ENCODE results near the gene PPIL4. TPM values are rescaled to one million over a fixed set of nuclear protein-coding genes. Genes with fewer than 3 reads are reported as not detected.
"Not testable (repeated sequence)": the region's sequence is repeated elsewhere in the genome, so short reads cannot be mapped to it uniquely, and the experiment has no call there.

Gene PPIL4
- total RNA-seq, 2 donors from 2014 or later, result 18.1 to 23.3 TPM

GRCh38 chr6:149544646-149545257, 1.1 kb downstream of the PPIL4 start:
- intact Hi-C loops (cut with DNase I), result no loop called here
- DNase-seq (no peak), ATAC-seq (peak in 1 of 2 donors; percentile 2)

- DNase-seq (no peak), ATAC-seq (no peak)
- intact Hi-C loops (cut with DNase I), result no loop called here
These were observed 4.7 kb downstream of the PPIL4 start for GRCh38 chr6:149541139-149541538.

GRCh38 chr6:149534742-149535141, 11.1 kb downstream of the PPIL4 start:
- ATAC-seq (no peak), DNase-seq (no peak)
- intact Hi-C loops (cut with DNase I), result no loop called here

DNA sequence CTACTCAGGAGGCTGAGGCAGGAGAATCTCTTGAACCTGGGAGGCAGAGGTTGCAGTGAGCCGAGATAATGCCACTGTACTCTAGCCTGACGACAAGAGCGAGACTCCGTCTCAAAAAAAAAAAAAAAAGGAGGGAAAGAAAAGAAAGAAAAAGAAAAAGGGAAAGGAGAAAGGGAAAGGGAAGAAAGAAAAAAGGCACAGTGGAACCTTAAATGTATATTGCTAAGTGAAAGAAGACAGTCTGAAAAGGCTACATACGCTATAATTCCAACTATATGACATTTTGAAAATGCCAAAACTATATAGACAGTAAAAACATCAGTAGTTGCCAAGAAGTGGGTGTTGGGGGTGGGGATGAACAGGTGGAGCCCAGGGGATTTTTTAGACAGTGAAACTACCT, 16.2 kb downstream of the PPIL4 start:
- DNase-seq, result no peak
- no peak for ATAC-seq
- intact Hi-C loops (cut with DNase I), result no loop called here

GRCh38 chr6:149515494-149515893, 30.3 kb downstream of the PPIL4 start:
- intact Hi-C loops (cut with DNase I), result loop anchor here (5.0 to 10.0 kb wide), 4 partner anchors 61 to 491 kb away; no protein-coding TSS in a partner anchor
- ATAC-seq (no peak), DNase-seq (no peak)

DNA sequence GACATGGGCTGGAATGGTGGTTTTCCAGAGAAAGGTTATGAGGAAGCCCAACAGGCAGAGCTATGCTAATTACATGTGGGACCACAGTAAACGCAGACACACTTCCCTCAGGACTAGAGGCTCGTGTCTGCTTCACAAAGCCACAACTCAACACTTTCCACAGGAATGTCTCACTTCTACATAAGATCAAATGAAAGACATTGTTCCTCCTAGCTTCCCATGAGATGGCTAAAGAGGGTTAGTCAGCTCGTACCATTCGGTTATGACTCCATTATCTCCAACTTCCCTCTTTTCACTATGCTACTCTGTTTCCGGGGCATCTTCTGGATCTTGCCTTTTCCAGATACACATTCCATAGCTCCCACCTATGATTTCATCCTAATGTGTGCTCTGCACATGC, 31.9 kb downstream of the PPIL4 start:
- ATAC-seq (peak; percentile 38 to 61), DNase-seq (no peak)
- intact Hi-C loops (cut with DNase I), result loop anchor here (10.0 kb wide), 2 partner anchors 59 to 489 kb away; no protein-coding TSS in a partner anchor

DNA sequence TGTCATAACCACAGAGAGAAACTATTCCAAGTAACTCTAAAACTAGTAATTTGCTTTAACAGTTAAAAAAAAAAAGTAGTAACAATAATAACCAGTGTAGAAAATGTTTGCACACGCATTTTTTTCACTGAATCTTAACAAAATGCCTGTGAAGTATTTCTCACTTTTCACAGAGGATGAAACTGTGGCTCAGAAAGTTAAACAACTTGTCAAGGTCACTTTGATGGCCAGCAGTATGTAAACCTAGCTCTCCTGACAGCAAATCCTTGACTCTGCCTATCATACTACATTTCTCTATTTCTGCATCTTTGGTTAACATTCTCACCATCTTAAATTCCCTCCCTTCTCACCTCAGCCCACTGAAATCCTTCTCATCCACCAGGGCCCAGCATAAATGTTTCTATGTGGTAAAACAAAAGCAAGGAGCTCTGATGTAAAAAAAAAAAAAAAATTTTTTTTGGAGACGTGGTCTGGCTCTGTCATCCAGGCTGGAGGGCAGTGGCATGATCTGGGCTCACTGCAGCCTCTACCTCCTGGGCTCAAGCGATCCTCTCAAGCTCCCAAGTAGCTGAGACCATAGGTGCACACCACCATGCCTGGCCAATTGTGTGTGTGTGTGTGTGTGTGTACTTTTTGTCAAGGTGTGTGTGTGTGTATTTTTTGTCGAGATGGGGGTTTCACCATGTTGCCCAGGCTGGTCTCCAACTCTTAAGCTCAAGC, 34.9 kb downstream of the PPIL4 start:
- ATAC-seq, result no peak
- DNase-seq, result no peak
- intact Hi-C loops (cut with DNase I), result loop anchor here (10.0 kb wide), 2 partner anchors 56 to 486 kb away; no protein-coding TSS in a partner anchor

DNA sequence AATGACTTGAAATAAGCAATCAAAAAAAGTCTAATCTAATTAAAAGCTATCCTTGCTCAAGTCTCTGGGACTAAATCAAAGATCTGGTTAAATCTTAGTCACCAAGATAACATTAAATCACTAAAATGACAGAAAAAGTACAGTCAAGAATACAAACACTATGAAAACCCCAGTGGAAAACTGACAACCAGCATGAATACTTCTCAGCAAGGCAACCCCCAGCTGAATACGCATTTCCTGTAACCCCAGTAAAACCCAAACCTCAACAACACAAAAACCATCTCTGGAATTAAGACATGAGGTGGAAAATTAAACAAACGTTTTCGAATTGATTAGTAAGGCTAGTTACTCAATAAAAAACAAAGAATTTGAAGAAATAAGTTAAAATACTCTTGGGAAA, 37.4 kb downstream of the PPIL4 start:
- intact Hi-C loops (cut with DNase I), result no loop called here
- ATAC-seq, result no peak

DNA sequence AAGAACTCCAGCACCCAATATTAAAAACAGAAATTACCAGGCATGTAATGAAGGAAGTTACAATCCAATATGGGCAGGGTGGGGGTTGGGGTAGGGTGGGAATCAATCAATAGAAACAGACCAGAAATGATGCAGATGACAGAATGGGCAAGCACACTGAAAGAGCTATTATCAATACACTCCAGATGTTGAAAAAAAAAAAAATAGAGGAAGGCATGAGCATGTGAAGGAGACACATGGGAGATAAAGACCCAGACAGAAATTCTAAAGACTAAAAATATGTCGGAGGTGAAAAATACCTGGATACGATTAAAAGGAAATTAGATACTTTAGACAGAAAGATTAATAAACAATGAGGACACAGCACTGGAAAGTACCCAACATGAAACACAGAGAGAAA, 42.0 kb downstream of the PPIL4 start:
- no peak for DNase-seq
- intact Hi-C loops (cut with DNase I), result no loop called here
- no peak for ATAC-seq

More for the DNA sequence above, 37.4 kb downstream of the PPIL4 start:
- DNase-seq, result no peak

DNA sequence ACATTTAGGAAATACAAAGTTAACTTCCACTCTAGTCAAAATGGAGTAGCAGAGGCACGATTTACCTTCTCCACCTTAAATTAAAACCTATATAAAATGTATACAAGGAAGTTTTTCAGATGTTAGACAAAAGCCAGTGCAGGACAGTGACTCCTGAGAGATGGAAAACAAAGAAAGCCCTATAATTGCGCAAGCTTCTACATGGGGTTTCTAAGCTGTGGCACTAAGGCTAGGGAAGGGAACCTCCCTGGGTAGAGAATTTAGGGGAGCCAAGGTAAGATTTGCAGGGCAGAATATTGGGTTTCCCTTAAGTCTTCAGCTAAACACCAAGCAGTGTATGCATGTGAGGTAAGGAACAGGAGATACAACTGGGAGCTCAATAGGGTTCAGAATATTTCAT, 42.6 kb downstream of the PPIL4 start:
- ATAC-seq (no peak), DNase-seq (no peak)
- intact Hi-C loops (cut with DNase I), result no loop called here

DNA sequence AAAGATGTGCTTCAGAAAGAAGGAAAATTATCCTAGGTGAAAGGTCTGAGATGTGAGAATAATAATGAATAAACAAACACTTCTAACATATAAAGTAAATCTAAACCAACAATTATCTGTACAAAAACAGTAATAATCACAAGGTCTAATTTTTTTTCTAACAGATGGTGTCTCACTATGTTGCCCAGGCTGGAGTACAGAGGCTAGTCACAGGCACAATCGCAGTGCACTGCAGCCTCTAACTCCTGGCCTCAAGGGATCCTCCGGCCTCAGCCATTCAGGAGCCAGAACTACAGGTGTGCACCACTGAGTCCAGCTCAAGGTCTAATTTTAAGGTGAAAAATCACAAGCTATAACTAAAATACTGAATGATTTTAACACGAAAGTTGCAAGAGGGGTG, 44.1 kb downstream of the PPIL4 start:
- intact Hi-C loops (cut with DNase I), result no loop called here
- DNase-seq, result no peak
- ATAC-seq, result no peak

GRCh38 chr6:149501201-149501600, 44.6 kb downstream of the PPIL4 start:
- intact Hi-C loops (cut with DNase I), result no loop called here
- no peak for DNase-seq
- ATAC-seq, result no peak

- intact Hi-C loops (cut with DNase I), result no loop called here
- peak in 1 of 2 donors; percentile 37 for ATAC-seq
- DNase-seq, result no peak
These were observed 45.7 kb downstream of the PPIL4 start for GRCh38 chr6:149500096-149500495.

- intact Hi-C loops (cut with DNase I), result no loop called here
- ATAC-seq (peak in 1 of 2 donors; percentile 62), DNase-seq (no peak)
These were observed 46.8 kb downstream of the PPIL4 start for GRCh38 chr6:149499066-149499465.

- no peak for ATAC-seq
- intact Hi-C loops (cut with DNase I), result no loop called here
- DNase-seq, result no peak
These were observed 48.5 kb downstream of the PPIL4 start for GRCh38 chr6:149497365-149497764.

DNA sequence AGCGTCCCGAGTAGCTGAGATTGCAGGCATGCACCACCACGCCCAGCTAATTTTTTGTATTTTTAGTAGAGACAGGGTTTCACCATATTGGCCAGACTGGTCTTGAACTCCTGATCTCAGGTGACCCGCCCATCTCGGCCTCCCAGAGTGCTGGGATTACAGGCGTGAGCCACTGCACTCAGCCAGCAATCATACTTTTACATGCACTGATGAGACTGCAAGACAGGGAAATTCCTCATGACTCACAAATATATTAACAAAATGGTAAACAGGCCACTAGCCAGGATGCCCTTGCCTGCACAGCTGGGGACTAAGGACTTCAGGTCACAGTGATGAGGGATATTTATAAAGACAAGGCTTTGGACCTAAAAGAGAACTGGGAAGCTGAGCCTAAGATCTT, 49.2 kb downstream of the PPIL4 start:
- DNase-seq; intact Hi-C loops (cut with DNase I); ATAC-seq: not testable (repeated sequence)

DNA sequence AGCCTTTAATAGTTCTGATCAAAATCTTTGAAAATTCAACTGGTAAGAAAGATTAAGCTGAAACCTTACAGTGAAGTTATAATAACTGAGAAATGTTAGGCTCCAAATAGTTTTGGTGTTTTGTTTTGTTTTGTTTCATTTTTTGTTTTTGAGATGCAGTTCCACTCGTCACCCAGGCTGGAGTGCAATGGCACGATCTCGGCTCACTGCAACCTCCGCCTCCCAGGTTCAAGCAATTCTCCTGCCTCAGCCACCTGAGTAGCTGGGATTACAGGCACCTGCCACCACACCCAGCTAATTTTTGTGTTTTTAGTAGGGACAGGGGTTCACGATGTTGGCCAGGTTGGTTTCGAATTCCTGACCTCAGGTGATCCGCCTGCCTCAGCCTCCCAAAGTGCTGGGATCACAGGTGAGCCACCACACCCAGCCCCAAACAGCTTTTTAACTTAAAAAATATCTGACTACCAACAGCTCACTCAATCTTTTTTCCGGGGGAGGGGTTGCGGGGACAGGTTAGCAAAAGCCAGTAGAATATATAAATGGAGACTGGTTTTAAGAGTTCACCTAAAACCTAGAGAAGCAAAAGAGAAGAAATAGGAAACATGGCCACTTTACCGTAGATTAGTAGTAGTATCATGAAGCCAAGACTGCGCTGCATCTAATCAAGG, 50.4 kb downstream of the PPIL4 start:
- ATAC-seq; intact Hi-C loops (cut with DNase I); DNase-seq: not testable (repeated sequence)

- intact Hi-C loops (cut with DNase I); ATAC-seq; DNase-seq: not testable (repeated sequence)
These were observed 51.0 kb downstream of the PPIL4 start for GRCh38 chr6:149494810-149495209.

DNA sequence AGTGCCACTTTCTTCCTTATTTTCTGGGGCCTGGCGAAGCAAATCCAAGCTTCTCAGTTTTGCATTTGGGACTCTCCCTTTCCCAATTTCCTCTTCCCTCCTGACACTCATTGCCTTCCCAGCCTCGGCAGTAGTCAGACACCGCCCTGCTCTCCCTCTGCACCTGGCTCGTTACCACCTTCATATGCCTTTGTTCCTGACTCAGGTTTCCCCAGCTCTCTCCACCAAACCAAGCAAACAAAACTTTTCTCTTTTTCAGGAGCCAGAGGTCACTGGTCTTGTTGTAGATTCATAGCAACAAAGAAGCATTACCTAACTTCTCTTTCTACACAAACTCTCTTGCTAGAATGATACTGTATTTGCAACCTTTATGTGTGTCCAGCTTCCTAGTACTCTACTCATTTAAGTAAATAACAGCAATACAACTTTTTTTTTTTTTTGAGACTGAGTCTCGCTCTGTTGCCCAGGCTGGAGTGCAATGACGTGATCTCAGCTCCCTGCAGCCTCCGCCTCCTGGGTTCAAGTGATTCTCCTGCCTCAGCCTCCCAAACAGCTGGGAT, 52.0 kb downstream of the PPIL4 start:
- no peak for ATAC-seq
- DNase-seq, result no peak
- intact Hi-C loops (cut with DNase I), result no loop called here

GRCh38 chr6:149492798-149493343, 53.0 kb downstream of the PPIL4 start:
- ATAC-seq (no peak), DNase-seq (no peak)
- intact Hi-C loops (cut with DNase I), result no loop called here
